Esophagus squamous epithelium (tissue), 4 donors: ENCODE results near the gene MRPS11.

ENCODE experiments used
- CTCF ChIP-seq, 6 experiments: fragments of 450-650 bp in 4 of 6; fragments of 200-600 bp in 2 of 6; sonication (generic) in 2 of 6; IDR thresholded peaks; one replicate each; pipeline ENCODE4 v1.5.1; 2016 to 2019; ENCODE audit warnings: antibody characterized with exemption in 6 of 6, mild to moderate bottlenecking in 4 of 6, moderate library complexity in 4 of 6
- POLR2A ChIP-seq, 4 donors: fragments of 450-650 bp; IDR thresholded peaks; one replicate each; pipeline ENCODE4 v1.6.1; 2017; ENCODE audit warnings: antibody characterized with exemption in 4 of 4, mild to moderate bottlenecking in 4 of 4, moderate library complexity in 3 of 4

GRCh38 chr15:88489321-88489720 lies 21.8 kb downstream of the MRPS11 start:
- TF ChIP-seq CTCF (IDR thresholded peaks at IDR 0.05) (no peak), POLR2A (IDR thresholded peaks at IDR 0.05) (no peak)
